ENCODE data around the gene SELP.

The SELP gene

GRCh38 chr1:169586067-169586394 is 43.9 kb downstream of the SELP start:
- Histone ChIP-seq H2AFZ (ENCODE audit: low read length) (peak overlapping the region; percentile 51), H3K4me1 (ENCODE audit: low read length) (0 out of 2 replicates have a peak, but pooled peaks cover 4% of the 10 kb centered on the region), H3K4me3 (ENCODE audit: low read length) (peak overlapping the region; percentile 16; the same call in 1 of the 2 replicates), H3K9me2 (replicated peaks; ENCODE audit: insufficient read depth, low read length) (no peaks in the 10 kb centered on the region), H3K36me3 (replicated peaks; ENCODE audit: insufficient read depth, low read length) (no peaks in the 10 kb centered on the region), H3K4me2 (ENCODE audit: low read depth, low read length) (peak overlapping the region; percentile 56), H3F3A (ENCODE audit: insufficient read depth, low read length) (no peaks in the 10 kb centered on the region), H4K20me1 (ENCODE audit: insufficient read depth, low read length) (no peaks in the 10 kb centered on the region), H3K27ac (ENCODE audit: low read length) (no peak overlapping the region), H3K9ac (ENCODE audit: low read length) (no peak overlapping the region), H3K27me3 (replicated peaks; ENCODE audit: insufficient read depth, low read length) (no peaks in the 10 kb centered on the region), H3K79me2 (ENCODE audit: low read length) (no peaks in the 10 kb centered on the region), H3K9me3 (replicated peaks; ENCODE audit: insufficient read depth, low read length) (no peaks in the 10 kb centered on the region)
- no peak for DNase-seq
- TF ChIP-seq CTCF (IDR thresholded peaks at IDR 0.05; ENCODE audit: low read length) = no peak
- no peak for TF ChIP-seq EZH2phosphoT487 (IDR thresholded peaks at IDR 0.05; ENCODE audit: low read length)
- TF ChIP-seq EZH2 (optimal IDR thresholded peaks at IDR 0.05; ENCODE audit: low read depth, low read length) = no peak

GRCh38 chr1:169585181-169585580 is 44.7 kb downstream of the SELP start:
- Histone ChIP-seq H3K27ac (ENCODE audit: low read length) (no peak overlapping the region), H4K20me1 (ENCODE audit: insufficient read depth, low read length) (no peaks in the 10 kb centered on the region), H3K4me2 (ENCODE audit: low read depth, low read length) (no peak overlapping the region), H3K79me2 (ENCODE audit: low read length) (no peaks in the 10 kb centered on the region), H3K9me3 (replicated peaks; ENCODE audit: insufficient read depth, low read length) (no peaks in the 10 kb centered on the region), H3K9ac (ENCODE audit: low read length) (no peak overlapping the region), H2AFZ (ENCODE audit: low read length) (no peak overlapping the region), H3K9me2 (replicated peaks; ENCODE audit: insufficient read depth, low read length) (no peaks in the 10 kb centered on the region), H3K4me1 (ENCODE audit: low read length) (0 out of 2 replicates have a peak, but pooled peaks cover 4% of the 10 kb centered on the region), H3K4me3 (ENCODE audit: low read length) (no peak overlapping the region), H3K27me3 (replicated peaks; ENCODE audit: insufficient read depth, low read length) (no peaks in the 10 kb centered on the region), H3F3A (ENCODE audit: insufficient read depth, low read length) (no peaks in the 10 kb centered on the region), H3K36me3 (replicated peaks; ENCODE audit: insufficient read depth, low read length) (no peaks in the 10 kb centered on the region)
- TF ChIP-seq EZH2phosphoT487 (IDR thresholded peaks at IDR 0.05; ENCODE audit: low read length) (no peak), EZH2 (optimal IDR thresholded peaks at IDR 0.05; ENCODE audit: low read depth, low read length) (no peak), CTCF (IDR thresholded peaks at IDR 0.05; ENCODE audit: low read length) (no peak)
- DNase-seq = no peak

- H3K79me2 ChIP-seq (ENCODE audit: low read length) = no peaks in the 10 kb centered on the region
- no peaks in the 10 kb centered on the region for H3K9me3 ChIP-seq (replicated peaks; ENCODE audit: insufficient read depth, low read length)
- no peak overlapping the region for H2AFZ ChIP-seq (ENCODE audit: low read length)
- no peak for TF ChIP-seq EZH2phosphoT487 (IDR thresholded peaks at IDR 0.05; ENCODE audit: low read length)
- no peak for TF ChIP-seq EZH2 (optimal IDR thresholded peaks at IDR 0.05; ENCODE audit: low read depth, low read length)
- TF ChIP-seq CTCF (IDR thresholded peaks at IDR 0.05; ENCODE audit: low read length) = no peak
- DNase-seq = no peak
- no peak overlapping the region for H3K27ac ChIP-seq (ENCODE audit: low read length)
- no peaks in the 10 kb centered on the region for H3K36me3 ChIP-seq (replicated peaks; ENCODE audit: insufficient read depth, low read length)
- H3K4me3 ChIP-seq (ENCODE audit: low read length) = no peak overlapping the region
- H3F3A ChIP-seq (ENCODE audit: insufficient read depth, low read length) = no peaks in the 10 kb centered on the region
- no peak overlapping the region for H3K4me2 ChIP-seq (ENCODE audit: low read depth, low read length)
- H3K9me2 ChIP-seq (replicated peaks; ENCODE audit: insufficient read depth, low read length) = no peaks in the 10 kb centered on the region
- 0 out of 2 replicates have a peak, but pooled peaks cover 4% of the 10 kb centered on the region for H3K4me1 ChIP-seq (ENCODE audit: low read length)
- H4K20me1 ChIP-seq (ENCODE audit: insufficient read depth, low read length) = no peaks in the 10 kb centered on the region
- H3K9ac ChIP-seq (ENCODE audit: low read length) = no peak overlapping the region
- no peaks in the 10 kb centered on the region for H3K27me3 ChIP-seq (replicated peaks; ENCODE audit: insufficient read depth, low read length)
Measured at GRCh38 chr1:169584483-169585144, 45.3 kb downstream of the SELP start.
